ENCODE measurements around the gene GALNTL6. TPM values are rescaled to one million over a fixed set of nuclear protein-coding genes. Genes with fewer than 3 reads are reported as not detected.

The GALNTL6 gene
- total RNA-seq, 1 donor: under 0.01 TPM

- Histone ChIP-seq H2AFZ (ENCODE audit: low read length) (no peak overlapping the region), H3K36me3 (ENCODE audit: insufficient read depth, low read length) (no peaks in the 10 kb centered on the region), H3K27ac (ENCODE audit: low read depth, low read length) (no peak overlapping the region), H3K4me3 (ENCODE audit: insufficient read depth, low read length) (no peak overlapping the region), H4K20me1 (ENCODE audit: insufficient read depth, low read length) (no peaks in the 10 kb centered on the region), H3K9me3 (ENCODE audit: low read depth, low read length) (peaks cover 5% of the 10 kb centered on the region), H3K79me2 (ENCODE audit: insufficient read depth, low read length) (no peaks in the 10 kb centered on the region), H3K27me3 (ENCODE audit: insufficient read depth, low read length) (no peaks in the 10 kb centered on the region), H3K4me1 (ENCODE audit: insufficient read depth, low read length) (no peaks in the 10 kb centered on the region), H3K4me2 (ENCODE audit: insufficient read depth, low read length) (no peak overlapping the region)
- TF ChIP-seq CTCF (IDR thresholded peaks at IDR 0.05; ENCODE audit: extremely low read depth, low read depth, low read length): no peak
- no peak for DNase-seq (ENCODE audit: insufficient read length, low spot score, missing footprints)
Measured at GRCh38 chr4:172390331-172390730, 577.1 kb downstream of the GALNTL6 start.

GRCh38 chr4:172392741-172393140, 579.5 kb downstream of the GALNTL6 start:
- Histone ChIP-seq H3K27ac (ENCODE audit: low read depth, low read length) (no peak overlapping the region), H3K4me1 (ENCODE audit: insufficient read depth, low read length) (no peaks in the 10 kb centered on the region), H4K20me1 (ENCODE audit: insufficient read depth, low read length) (no peaks in the 10 kb centered on the region), H3K79me2 (ENCODE audit: insufficient read depth, low read length) (no peaks in the 10 kb centered on the region), H3K4me2 (ENCODE audit: insufficient read depth, low read length) (no peak overlapping the region), H2AFZ (ENCODE audit: low read length) (no peak overlapping the region), H3K36me3 (ENCODE audit: insufficient read depth, low read length) (no peaks in the 10 kb centered on the region), H3K4me3 (ENCODE audit: insufficient read depth, low read length) (no peak overlapping the region), H3K9me3 (ENCODE audit: low read depth, low read length) (peaks cover 2% of the 10 kb centered on the region), H3K27me3 (ENCODE audit: insufficient read depth, low read length) (no peaks in the 10 kb centered on the region)
- DNase-seq (ENCODE audit: insufficient read length, low spot score, missing footprints): no peak
- TF ChIP-seq CTCF (IDR thresholded peaks at IDR 0.05; ENCODE audit: extremely low read depth, low read depth, low read length): no peak

GRCh38 chr4:172393220-172393619, 580.0 kb downstream of the GALNTL6 start:
- Histone ChIP-seq H3K4me2 (ENCODE audit: insufficient read depth, low read length) (no peak overlapping the region), H3K36me3 (ENCODE audit: insufficient read depth, low read length) (no peaks in the 10 kb centered on the region), H4K20me1 (ENCODE audit: insufficient read depth, low read length) (no peaks in the 10 kb centered on the region), H3K27me3 (ENCODE audit: insufficient read depth, low read length) (no peaks in the 10 kb centered on the region), H3K4me1 (ENCODE audit: insufficient read depth, low read length) (no peaks in the 10 kb centered on the region), H3K79me2 (ENCODE audit: insufficient read depth, low read length) (no peaks in the 10 kb centered on the region), H2AFZ (ENCODE audit: low read length) (no peak overlapping the region), H3K27ac (ENCODE audit: low read depth, low read length) (no peak overlapping the region), H3K9me3 (ENCODE audit: low read depth, low read length) (peaks cover 2% of the 10 kb centered on the region), H3K4me3 (ENCODE audit: insufficient read depth, low read length) (no peak overlapping the region)
- no peak for TF ChIP-seq CTCF (IDR thresholded peaks at IDR 0.05; ENCODE audit: extremely low read depth, low read depth, low read length)
- peak; percentile 8 for DNase-seq (ENCODE audit: insufficient read length, low spot score, missing footprints)

- H4K20me1 ChIP-seq (ENCODE audit: insufficient read depth, low read length): no peaks in the 10 kb centered on the region
- no peak for TF ChIP-seq CTCF (IDR thresholded peaks at IDR 0.05; ENCODE audit: extremely low read depth, low read depth, low read length)
- no peak overlapping the region for H3K27ac ChIP-seq (ENCODE audit: low read depth, low read length)
- H2AFZ ChIP-seq (ENCODE audit: low read length): no peak overlapping the region
- no peaks in the 10 kb centered on the region for H3K27me3 ChIP-seq (ENCODE audit: insufficient read depth, low read length)
- no peak overlapping the region for H3K4me2 ChIP-seq (ENCODE audit: insufficient read depth, low read length)
- DNase-seq (ENCODE audit: insufficient read length, low spot score, missing footprints): no peak
- no peaks in the 10 kb centered on the region for H3K36me3 ChIP-seq (ENCODE audit: insufficient read depth, low read length)
- no peaks in the 10 kb centered on the region for H3K9me3 ChIP-seq (ENCODE audit: low read depth, low read length)
- H3K79me2 ChIP-seq (ENCODE audit: insufficient read depth, low read length): no peaks in the 10 kb centered on the region
- H3K4me3 ChIP-seq (ENCODE audit: insufficient read depth, low read length): no peak overlapping the region
- no peaks in the 10 kb centered on the region for H3K4me1 ChIP-seq (ENCODE audit: insufficient read depth, low read length)
Measured at GRCh38 chr4:172404676-172405075, 591.5 kb downstream of the GALNTL6 start.

Measured in osteoblast (primary cell).